GM12865 (cell line): ENCODE measurements around the gene TRABD2B.

Experiments used
- DNase-seq: peaks from one replicate; pipeline ENCODE4 v3.0.0; 2010; ENCODE audit warnings: low read depth
- H3K4me3 ChIP-seq: 2 replicates; pipeline ENCODE4 v1.5.1; 2011; ENCODE audit warnings: mild to moderate bottlenecking, low read depth, low read length, control low read depth
- TF ChIP-seq, protein P1 (sequence below): IDR thresholded peaks from 2 replicates; pipeline ENCODE4 v1.5.1; 2011; ENCODE audit warnings: low read length, control low read depth, low read depth, inconsistent platforms; ENCODE audit not compliant: insufficient read depth; ENCODE audit errors: missing control alignments

The TRABD2B gene

DNA sequence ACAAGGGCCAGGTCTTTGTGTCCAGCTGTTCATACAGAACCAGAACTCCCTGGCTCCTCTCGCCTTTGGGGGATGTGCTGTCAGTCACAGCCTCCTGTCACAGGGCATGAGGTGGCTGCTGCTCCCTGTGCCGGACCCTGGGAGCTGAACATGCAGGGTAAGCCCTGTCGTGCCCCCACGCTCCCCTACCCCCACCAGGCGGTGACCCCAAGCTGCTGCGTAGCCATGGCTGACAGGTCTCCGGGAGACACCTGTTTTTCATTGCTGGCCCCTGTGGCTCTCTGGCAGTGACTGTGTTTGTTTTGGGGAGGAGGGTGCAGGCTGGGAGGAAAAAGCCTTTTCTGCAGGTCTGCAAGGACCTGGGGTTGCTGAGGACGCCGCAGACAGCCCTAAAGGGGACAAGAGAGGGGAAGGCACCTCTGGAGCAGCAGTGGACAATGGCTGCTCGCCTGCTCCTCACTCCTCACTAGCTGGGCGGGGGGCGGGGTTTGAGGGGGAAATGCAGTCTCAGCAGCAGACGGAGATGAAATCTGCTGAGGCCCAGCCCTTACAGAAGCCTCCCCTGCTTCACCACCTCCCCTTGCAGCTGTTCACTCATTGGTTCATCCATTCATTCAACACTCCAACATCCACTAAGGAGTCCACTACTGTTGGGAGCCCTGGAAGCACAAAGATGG lies 81.4 kb downstream of the TRABD2B start:
- DNase-seq: no peak
- TF ChIP-seq, protein P1, sequence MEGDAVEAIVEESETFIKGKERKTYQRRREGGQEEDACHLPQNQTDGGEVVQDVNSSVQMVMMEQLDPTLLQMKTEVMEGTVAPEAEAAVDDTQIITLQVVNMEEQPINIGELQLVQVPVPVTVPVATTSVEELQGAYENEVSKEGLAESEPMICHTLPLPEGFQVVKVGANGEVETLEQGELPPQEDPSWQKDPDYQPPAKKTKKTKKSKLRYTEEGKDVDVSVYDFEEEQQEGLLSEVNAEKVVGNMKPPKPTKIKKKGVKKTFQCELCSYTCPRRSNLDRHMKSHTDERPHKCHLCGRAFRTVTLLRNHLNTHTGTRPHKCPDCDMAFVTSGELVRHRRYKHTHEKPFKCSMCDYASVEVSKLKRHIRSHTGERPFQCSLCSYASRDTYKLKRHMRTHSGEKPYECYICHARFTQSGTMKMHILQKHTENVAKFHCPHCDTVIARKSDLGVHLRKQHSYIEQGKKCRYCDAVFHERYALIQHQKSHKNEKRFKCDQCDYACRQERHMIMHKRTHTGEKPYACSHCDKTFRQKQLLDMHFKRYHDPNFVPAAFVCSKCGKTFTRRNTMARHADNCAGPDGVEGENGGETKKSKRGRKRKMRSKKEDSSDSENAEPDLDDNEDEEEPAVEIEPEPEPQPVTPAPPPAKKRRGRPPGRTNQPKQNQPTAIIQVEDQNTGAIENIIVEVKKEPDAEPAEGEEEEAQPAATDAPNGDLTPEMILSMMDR: no peak
- H3K4me3 ChIP-seq: no peak overlapping the region

DNA sequence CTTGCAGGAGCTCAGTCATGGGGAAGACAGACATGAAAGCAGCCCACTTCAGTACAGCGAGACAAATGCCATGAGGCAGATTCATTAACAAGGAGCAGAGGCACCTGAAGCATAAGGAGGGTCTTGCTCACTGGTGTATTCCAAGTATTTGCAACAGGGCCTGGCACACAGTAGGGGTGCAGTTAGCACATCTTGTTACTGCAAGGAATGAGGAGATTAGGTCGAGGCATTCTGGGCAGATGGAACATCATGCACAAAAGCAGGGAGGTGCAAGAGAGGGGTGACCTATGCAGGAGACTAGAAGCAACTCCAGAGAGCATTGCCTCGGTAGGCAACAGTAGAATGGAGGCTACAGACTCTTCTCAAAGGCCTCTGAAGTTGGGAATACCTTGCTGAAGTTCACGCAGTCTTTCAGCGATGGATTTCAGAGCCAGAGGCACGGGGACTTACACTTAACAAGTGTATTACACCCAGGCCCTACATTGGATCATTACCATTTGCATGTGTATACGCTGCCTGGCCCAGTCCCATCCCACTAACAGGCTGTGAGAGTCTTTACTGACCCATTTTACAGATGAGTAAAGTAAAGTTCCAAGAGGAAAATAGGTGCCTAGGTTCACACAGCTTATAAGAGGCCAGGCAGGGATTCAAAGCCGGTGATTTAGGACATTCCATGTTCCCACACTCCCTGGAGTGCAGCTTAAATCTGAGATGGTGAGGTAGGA lies 82.1 kb downstream of the TRABD2B start:
- no peak overlapping the region for H3K4me3 ChIP-seq
- no peak for DNase-seq
- TF ChIP-seq, protein P1: no peak

DNA sequence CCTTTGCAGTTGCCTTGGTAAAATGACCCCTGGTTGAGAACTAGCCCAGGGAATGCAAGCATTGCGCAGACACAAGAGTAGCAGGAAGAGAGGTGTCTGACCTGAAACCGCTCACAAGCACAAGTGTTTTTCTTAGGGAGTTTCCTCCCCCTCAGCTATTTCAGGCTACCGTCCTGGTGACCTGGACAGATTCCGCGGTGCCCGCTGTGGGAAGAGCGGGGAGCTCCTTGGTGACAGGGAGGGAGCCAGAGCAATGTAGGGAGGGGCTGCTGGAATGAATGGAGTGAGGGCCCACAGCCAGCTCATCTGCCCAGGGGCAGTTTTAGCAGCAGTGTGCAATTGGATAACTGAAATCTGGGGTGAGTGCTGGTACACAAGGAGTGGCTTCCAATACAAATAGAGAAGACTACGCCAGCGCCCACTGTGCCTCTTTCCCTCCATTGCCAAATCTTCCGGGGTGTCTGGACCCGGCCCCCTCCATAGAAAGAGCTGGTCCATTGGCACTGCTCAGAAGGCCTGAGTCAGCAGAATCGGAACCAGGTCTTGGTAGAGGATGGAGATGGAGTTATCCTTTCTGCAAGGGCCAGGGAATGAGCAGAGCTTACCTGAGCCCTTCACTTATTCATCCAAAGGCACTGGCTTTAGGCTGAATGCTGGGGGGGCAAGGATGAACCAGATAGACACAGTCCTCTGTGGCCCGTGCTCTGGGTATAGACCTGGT lies 82.8 kb downstream of the TRABD2B start:
- TF ChIP-seq, protein P1: no peak
- DNase-seq: no peak
- no peak overlapping the region for H3K4me3 ChIP-seq

DNA sequence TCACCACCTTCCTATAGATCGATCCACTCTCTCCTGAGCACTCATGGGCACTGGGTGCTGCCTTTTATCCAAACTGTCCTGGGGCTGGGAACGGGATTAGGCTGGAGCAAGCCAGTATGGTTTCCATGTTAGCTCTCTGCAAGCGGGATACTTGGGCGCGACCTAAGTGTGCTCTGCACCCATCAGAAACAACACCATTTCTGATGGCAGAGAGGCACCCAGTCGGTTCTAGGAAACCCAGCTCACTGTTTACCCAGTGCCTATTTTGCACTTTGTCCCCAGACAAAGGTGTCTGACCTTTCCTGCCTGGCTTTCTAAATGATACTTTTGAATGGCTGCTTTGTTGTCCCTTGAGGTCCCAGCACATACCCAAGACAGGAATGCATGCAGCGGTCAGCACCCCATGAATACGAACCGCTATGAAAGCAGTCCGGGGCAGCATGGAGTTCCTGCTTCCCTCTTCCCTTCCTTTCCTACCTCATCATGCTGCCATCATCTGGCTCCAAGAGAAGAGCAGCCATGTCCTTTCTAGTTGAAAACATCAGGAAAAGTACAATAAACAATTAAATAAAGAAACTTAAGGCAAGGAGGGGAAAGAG lies 83.9 kb downstream of the TRABD2B start:
- TF ChIP-seq, protein P1: no peak
- no peak overlapping the region for H3K4me3 ChIP-seq

GRCh38 chr1:47912756-47913155 lies 84.4 kb downstream of the TRABD2B start:
- TF ChIP-seq, protein P1: no peak
- H3K4me3 ChIP-seq: no peak overlapping the region
- no peak for DNase-seq

More for the DNA sequence above, 83.9 kb downstream of the TRABD2B start:
- DNase-seq: no peak

GRCh38 chr1:47911892-47912291 lies 85.3 kb downstream of the TRABD2B start:
- no peak overlapping the region for H3K4me3 ChIP-seq
- no peak for DNase-seq
- TF ChIP-seq, protein P1: no peak
